ENCODE measurements around the gene NOTCH1. TPM values are rescaled to one million over a fixed set of nuclear protein-coding genes. Genes with fewer than 3 reads are reported as not detected.

NOTCH1 gene
- total RNA-seq, 1 donor = 10.5 TPM

GRCh38 chr9:136529516-136530460 is 16.1 kb downstream of the NOTCH1 start:
- Histone ChIP-seq H3K79me2 (ENCODE audit: insufficient read depth, low read length) (peaks cover 32% of the 10 kb centered on the region), H3K36me3 (ENCODE audit: insufficient read depth, low read length) (peaks cover 3% of the 10 kb centered on the region), H3K4me2 (ENCODE audit: insufficient read depth, low read length) (no peak overlapping the region), H3K4me3 (ENCODE audit: insufficient read depth, low read length) (no peak overlapping the region), H3K9me3 (ENCODE audit: low read depth, low read length) (no peaks in the 10 kb centered on the region), H3K27ac (ENCODE audit: low read depth, low read length) (no peak overlapping the region), H3K27me3 (ENCODE audit: insufficient read depth, low read length) (no peaks in the 10 kb centered on the region), H3K4me1 (ENCODE audit: insufficient read depth, low read length) (no peaks in the 10 kb centered on the region), H2AFZ (ENCODE audit: low read length) (no peak overlapping the region), H4K20me1 (ENCODE audit: insufficient read depth, low read length) (peaks cover 44% of the 10 kb centered on the region)
- DNase-seq (ENCODE audit: insufficient read length, low spot score, missing footprints) = no peak
- TF ChIP-seq CTCF (IDR thresholded peaks at IDR 0.05; ENCODE audit: extremely low read depth, low read depth, low read length) = no peak

- no peak for DNase-seq (ENCODE audit: insufficient read length, low spot score, missing footprints)
- Histone ChIP-seq H3K27me3 (ENCODE audit: insufficient read depth, low read length) (no peaks in the 10 kb centered on the region), H3K4me3 (ENCODE audit: insufficient read depth, low read length) (no peak overlapping the region), H3K79me2 (ENCODE audit: insufficient read depth, low read length) (peaks cover 25% of the 10 kb centered on the region), H3K4me2 (ENCODE audit: insufficient read depth, low read length) (no peak overlapping the region), H3K36me3 (ENCODE audit: insufficient read depth, low read length) (peaks cover 3% of the 10 kb centered on the region), H3K27ac (ENCODE audit: low read depth, low read length) (no peak overlapping the region), H4K20me1 (ENCODE audit: insufficient read depth, low read length) (peaks cover 38% of the 10 kb centered on the region), H3K9me3 (ENCODE audit: low read depth, low read length) (no peaks in the 10 kb centered on the region), H3K4me1 (ENCODE audit: insufficient read depth, low read length) (no peaks in the 10 kb centered on the region), H2AFZ (ENCODE audit: low read length) (no peak overlapping the region)
- no peak for TF ChIP-seq CTCF (IDR thresholded peaks at IDR 0.05; ENCODE audit: extremely low read depth, low read depth, low read length)
Measured at GRCh38 chr9:136528716-136529341, 17.0 kb downstream of the NOTCH1 start.

- H3K9me3 ChIP-seq (ENCODE audit: low read depth, low read length) = no peaks in the 10 kb centered on the region
- no peak overlapping the region for H2AFZ ChIP-seq (ENCODE audit: low read length)
- no peak overlapping the region for H3K27ac ChIP-seq (ENCODE audit: low read depth, low read length)
- no peaks in the 10 kb centered on the region for H3K27me3 ChIP-seq (ENCODE audit: insufficient read depth, low read length)
- H3K4me1 ChIP-seq (ENCODE audit: insufficient read depth, low read length) = no peaks in the 10 kb centered on the region
- H4K20me1 ChIP-seq (ENCODE audit: insufficient read depth, low read length) = peaks cover 34% of the 10 kb centered on the region
- H3K4me2 ChIP-seq (ENCODE audit: insufficient read depth, low read length) = no peak overlapping the region
- H3K79me2 ChIP-seq (ENCODE audit: insufficient read depth, low read length) = peaks cover 23% of the 10 kb centered on the region
- peak; percentile 99 for DNase-seq (ENCODE audit: insufficient read length, low spot score, missing footprints)
- TF ChIP-seq CTCF (IDR thresholded peaks at IDR 0.05; ENCODE audit: extremely low read depth, low read depth, low read length) = no peak
- H3K36me3 ChIP-seq (ENCODE audit: insufficient read depth, low read length) = no peaks in the 10 kb centered on the region
- no peak overlapping the region for H3K4me3 ChIP-seq (ENCODE audit: insufficient read depth, low read length)
Measured at GRCh38 chr9:136527721-136528710, 17.8 kb downstream of the NOTCH1 start.

Measured in osteoblast (primary cell).